ENCODE results near the gene LEAP2.

DNA sequence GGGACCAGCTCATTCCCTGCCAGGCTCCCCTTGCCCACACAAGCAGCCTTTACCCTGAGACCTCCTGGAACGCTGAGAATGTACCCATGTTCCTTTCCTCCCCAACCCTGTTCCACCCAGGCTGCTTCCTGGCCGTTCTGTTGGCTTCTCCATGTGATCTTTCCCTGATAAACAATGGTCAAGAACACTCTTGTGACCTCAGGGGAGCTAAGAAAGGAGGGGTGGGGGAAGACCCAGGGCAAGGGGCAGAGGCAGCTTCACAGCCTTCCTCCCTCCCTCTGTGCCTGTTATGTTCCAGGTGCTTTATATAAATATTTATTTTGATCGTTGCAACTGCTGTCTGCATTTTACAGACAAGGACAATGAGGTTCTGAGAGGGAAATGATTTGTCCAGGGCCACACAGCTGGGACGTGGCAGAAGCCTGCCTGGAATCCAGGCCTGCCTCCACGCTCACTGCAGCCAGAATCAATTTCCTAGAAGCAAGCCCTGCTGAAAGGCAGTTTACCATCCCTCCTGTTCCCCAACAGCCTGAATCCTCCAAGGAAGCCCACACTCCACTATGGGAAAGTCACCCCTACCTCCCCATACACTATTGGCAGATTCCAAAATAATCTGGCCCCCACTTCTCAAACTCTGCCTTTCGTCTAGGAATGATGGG lies 46.9 kb upstream of the LEAP2 start:
- no peak for TF ChIP-seq RCOR1 (conservative IDR thresholded peaks at IDR 0.05; ENCODE audit: low read depth, low read length)
- TF ChIP-seq, protein P1, sequence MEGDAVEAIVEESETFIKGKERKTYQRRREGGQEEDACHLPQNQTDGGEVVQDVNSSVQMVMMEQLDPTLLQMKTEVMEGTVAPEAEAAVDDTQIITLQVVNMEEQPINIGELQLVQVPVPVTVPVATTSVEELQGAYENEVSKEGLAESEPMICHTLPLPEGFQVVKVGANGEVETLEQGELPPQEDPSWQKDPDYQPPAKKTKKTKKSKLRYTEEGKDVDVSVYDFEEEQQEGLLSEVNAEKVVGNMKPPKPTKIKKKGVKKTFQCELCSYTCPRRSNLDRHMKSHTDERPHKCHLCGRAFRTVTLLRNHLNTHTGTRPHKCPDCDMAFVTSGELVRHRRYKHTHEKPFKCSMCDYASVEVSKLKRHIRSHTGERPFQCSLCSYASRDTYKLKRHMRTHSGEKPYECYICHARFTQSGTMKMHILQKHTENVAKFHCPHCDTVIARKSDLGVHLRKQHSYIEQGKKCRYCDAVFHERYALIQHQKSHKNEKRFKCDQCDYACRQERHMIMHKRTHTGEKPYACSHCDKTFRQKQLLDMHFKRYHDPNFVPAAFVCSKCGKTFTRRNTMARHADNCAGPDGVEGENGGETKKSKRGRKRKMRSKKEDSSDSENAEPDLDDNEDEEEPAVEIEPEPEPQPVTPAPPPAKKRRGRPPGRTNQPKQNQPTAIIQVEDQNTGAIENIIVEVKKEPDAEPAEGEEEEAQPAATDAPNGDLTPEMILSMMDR (IDR thresholded peaks at IDR 0.05 in 2 of 3, conservative IDR thresholded peaks at IDR 0.05 in 1 of 3; ENCODE audit: control insufficient read depth in 2 of 3, extremely low read depth in 1 of 3, insufficient read depth in 1 of 3, low read depth in 3 of 3, low read length in 3 of 3), result no peak

Data from GM12878 (cell line).